GM12892 (cell line): ENCODE measurements around the gene ESF1.

Experiments used
- POLR2A ChIP-seq: IDR thresholded peaks from 2 replicates; pipeline ENCODE4 v1.6.1; 2011; ENCODE audit warnings: low read depth, low read length, control low read depth
- TAF1 ChIP-seq: IDR thresholded peaks from 2 replicates; pipeline ENCODE4 v1.6.1; 2011; ENCODE audit warnings: low read depth, mild to moderate bottlenecking, control low read depth, low read length, borderline replicate concordance

DNA sequence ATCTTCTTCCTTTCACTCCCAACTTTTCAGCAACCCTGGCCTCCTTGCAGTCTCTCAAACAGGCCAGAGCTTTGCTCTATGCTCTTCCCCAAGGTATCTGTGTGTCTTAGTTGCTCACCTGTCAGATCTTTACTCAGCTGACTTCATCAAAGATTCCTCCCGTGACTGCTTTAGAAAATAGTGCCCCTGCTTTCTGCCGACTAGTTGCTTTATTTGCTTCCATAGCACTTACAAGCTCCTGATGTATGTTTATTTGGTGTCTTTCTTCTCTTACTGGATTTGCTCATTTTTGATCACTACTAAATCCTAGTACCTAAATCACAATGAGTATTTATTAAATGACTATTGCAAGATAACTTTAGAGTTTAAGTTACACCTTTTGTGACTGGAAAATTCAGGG lies 6.0 kb upstream of the ESF1 start:
- TF ChIP-seq POLR2A = no peak
- no peak for TF ChIP-seq TAF1
